Astrocyte (in vitro differentiated cells and primary cell): ENCODE measurements around the gene MMP28. TPM values are rescaled to one million over a fixed set of nuclear protein-coding genes. Genes with fewer than 3 reads are reported as not detected.

ENCODE experiments used
- DNase-seq: peaks from one replicate; pipeline ENCODE4 v3.0.0-alpha.2; 2010; ENCODE audit warnings: low read depth
- FAIRE-seq: peaks from 2 replicates; lab custom pipeline; 2011; peaks lifted over from hg19 to GRCh38; lab: Jason Lieb, UNC
- H2AFZ ChIP-seq: 2 replicates; pipeline ENCODE4 v1.6.0; 2012; ENCODE audit warnings: low read depth, low read length, inconsistent platforms
- H3K27ac ChIP-seq: 2 replicates; pipeline ENCODE4 v1.5.1; 2011; ENCODE audit warnings: low read depth, low read length, inconsistent platforms
- H3K27me3 ChIP-seq: 2 replicates; pipeline ENCODE4 v1.6.0; 2011; ENCODE audit warnings: low read length, inconsistent platforms; ENCODE audit not compliant: insufficient read depth
- H3K36me3 ChIP-seq: 2 replicates; pipeline ENCODE4 v1.5.1; 2011; ENCODE audit warnings: low read length, inconsistent platforms; ENCODE audit not compliant: insufficient read depth
- H3K4me1 ChIP-seq: 2 replicates; pipeline ENCODE4 v1.5.1; 2011; ENCODE audit warnings: low read length, inconsistent platforms; ENCODE audit not compliant: insufficient read depth
- H3K4me2 ChIP-seq: 2 replicates; pipeline ENCODE4 v1.6.0; 2012; ENCODE audit warnings: low read length, inconsistent platforms
- H3K4me3 ChIP-seq: 2 replicates; pipeline ENCODE4 v1.5.1; 2011; ENCODE audit warnings: low read depth, mild to moderate bottlenecking, low read length, inconsistent platforms; ENCODE audit not compliant: insufficient read depth
- H3K79me2 ChIP-seq: 2 replicates; pipeline ENCODE4 v1.6.0; 2012; ENCODE audit warnings: mild to moderate bottlenecking, low read length, inconsistent platforms; ENCODE audit not compliant: insufficient read depth
- H3K9ac ChIP-seq: 2 replicates; pipeline ENCODE4 v1.6.0; 2012; ENCODE audit warnings: mild to moderate bottlenecking, low read length, inconsistent platforms
- H3K9me3 ChIP-seq: 2 replicates; pipeline ENCODE4 v1.5.1; 2012; ENCODE audit warnings: low read depth, mild to moderate bottlenecking, low read length, inconsistent platforms; ENCODE audit not compliant: insufficient read depth
- H4K20me1 ChIP-seq: 2 replicates; pipeline ENCODE4 v1.6.0; 2012; ENCODE audit warnings: low read length, inconsistent platforms; ENCODE audit not compliant: insufficient read depth
- H3K27ac Mint-ChIP-seq: one replicate; pipeline ENCODE4 v1.8.0; 2021; ENCODE audit warnings: mild to moderate bottlenecking, mixed read lengths; ENCODE audit not compliant: unreplicated experiment
- H3K27me3 Mint-ChIP-seq: one replicate; pipeline ENCODE4 v1.8.0; 2021; ENCODE audit warnings: low read depth, mixed read lengths; ENCODE audit not compliant: unreplicated experiment
- H3K36me3 Mint-ChIP-seq: one replicate; pipeline ENCODE4 v1.8.0; 2021; ENCODE audit warnings: low read depth, mixed read lengths; ENCODE audit not compliant: unreplicated experiment
- H3K4me1 Mint-ChIP-seq: one replicate; pipeline ENCODE4 v1.8.0; 2021; ENCODE audit warnings: low read depth, mixed read lengths; ENCODE audit not compliant: unreplicated experiment
- H3K4me3 Mint-ChIP-seq: one replicate; pipeline ENCODE4 v1.8.0; 2021; ENCODE audit warnings: mild to moderate bottlenecking, moderate library complexity, mixed read lengths; ENCODE audit not compliant: unreplicated experiment
- H3K9me3 Mint-ChIP-seq: one replicate; pipeline ENCODE4 v1.8.0; 2021; ENCODE audit warnings: mild to moderate bottlenecking, mixed read lengths; ENCODE audit not compliant: unreplicated experiment
- EZH2 ChIP-seq: IDR thresholded peaks from 2 replicates; pipeline ENCODE4 v1.6.1; 2012; ENCODE audit warnings: mild to moderate bottlenecking, low read length, inconsistent platforms; ENCODE audit not compliant: insufficient read depth
- total RNA-seq: library from RNA; stranded (reverse); gene quantifications from 2 replicates; pipeline ENCODE4 v1.2.1, GENCODE V29; 2021
- TF ChIP-seq, protein P1 (sequence below): IDR thresholded peaks from 2 replicates; pipeline ENCODE4 v1.5.1; 2011; ENCODE audit warnings: low read depth, mild to moderate bottlenecking, inconsistent platforms, low read length, moderate library complexity; ENCODE audit not compliant: insufficient read depth

MMP28 gene
- total RNA-seq, 1 donor from 2014 or later, result 1.2 TPM

DNA sequence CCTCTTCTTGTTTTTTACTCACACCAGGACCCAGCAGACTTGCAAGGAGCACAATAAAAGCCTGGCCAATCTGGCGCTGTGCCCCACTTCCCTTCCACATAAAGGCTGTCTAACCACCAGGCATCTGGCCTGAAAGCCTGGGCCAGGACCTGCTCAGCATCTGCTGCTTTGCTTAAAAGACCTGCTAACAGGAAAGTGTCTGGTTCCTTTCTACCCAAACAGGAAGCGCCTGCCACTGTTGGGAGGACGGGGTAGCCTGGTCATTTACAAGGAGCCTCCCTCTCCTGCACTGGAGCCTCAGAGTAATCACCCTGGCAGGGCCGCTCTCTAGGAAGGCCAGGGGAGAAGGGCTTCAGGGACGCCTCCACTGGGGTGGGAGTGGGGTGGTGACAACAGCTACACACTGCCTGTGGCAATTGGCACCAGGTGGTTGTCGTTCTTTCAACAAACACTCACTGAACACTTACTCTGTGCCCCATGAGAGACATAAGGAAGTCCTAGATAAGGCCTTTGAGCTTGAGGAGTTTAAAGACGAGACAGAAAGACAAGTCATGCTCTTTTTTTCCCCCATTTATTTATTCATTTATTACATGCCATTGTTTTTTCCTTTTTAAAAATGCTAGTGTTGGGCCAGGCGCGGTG, 6.3 kb upstream of the MMP28 start:
- Histone ChIP-seq H3K4me1 (peaks cover 7% of the 10 kb centered on the region), H3K27me3 (peaks cover 12% of the 10 kb centered on the region), H3K9me3 (no peaks in the 10 kb centered on the region), H3K4me3 (no peak overlapping the region), H3K36me3 (no peaks in the 10 kb centered on the region), H4K20me1 (no peaks in the 10 kb centered on the region), H3K27ac (no peak overlapping the region), H3K4me2 (no peak overlapping the region), H3K79me2 (no peaks in the 10 kb centered on the region), H3K9ac (no peak overlapping the region), H2AFZ (no peak overlapping the region)
- Mint-ChIP-seq H3K4me1 (peaks cover 15% of the 10 kb centered on the region), H3K27me3 (peaks cover 37% of the 10 kb centered on the region), H3K4me3 (no peak overlapping the region), H3K9me3 (no peaks in the 10 kb centered on the region), H3K36me3 (no peaks in the 10 kb centered on the region), H3K27ac (no peak overlapping the region)
- FAIRE-seq (no peak), DNase-seq (peak; percentile 67)
- TF ChIP-seq EZH2, result no peak
- TF ChIP-seq, protein P1, sequence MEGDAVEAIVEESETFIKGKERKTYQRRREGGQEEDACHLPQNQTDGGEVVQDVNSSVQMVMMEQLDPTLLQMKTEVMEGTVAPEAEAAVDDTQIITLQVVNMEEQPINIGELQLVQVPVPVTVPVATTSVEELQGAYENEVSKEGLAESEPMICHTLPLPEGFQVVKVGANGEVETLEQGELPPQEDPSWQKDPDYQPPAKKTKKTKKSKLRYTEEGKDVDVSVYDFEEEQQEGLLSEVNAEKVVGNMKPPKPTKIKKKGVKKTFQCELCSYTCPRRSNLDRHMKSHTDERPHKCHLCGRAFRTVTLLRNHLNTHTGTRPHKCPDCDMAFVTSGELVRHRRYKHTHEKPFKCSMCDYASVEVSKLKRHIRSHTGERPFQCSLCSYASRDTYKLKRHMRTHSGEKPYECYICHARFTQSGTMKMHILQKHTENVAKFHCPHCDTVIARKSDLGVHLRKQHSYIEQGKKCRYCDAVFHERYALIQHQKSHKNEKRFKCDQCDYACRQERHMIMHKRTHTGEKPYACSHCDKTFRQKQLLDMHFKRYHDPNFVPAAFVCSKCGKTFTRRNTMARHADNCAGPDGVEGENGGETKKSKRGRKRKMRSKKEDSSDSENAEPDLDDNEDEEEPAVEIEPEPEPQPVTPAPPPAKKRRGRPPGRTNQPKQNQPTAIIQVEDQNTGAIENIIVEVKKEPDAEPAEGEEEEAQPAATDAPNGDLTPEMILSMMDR, result no peak

DNA sequence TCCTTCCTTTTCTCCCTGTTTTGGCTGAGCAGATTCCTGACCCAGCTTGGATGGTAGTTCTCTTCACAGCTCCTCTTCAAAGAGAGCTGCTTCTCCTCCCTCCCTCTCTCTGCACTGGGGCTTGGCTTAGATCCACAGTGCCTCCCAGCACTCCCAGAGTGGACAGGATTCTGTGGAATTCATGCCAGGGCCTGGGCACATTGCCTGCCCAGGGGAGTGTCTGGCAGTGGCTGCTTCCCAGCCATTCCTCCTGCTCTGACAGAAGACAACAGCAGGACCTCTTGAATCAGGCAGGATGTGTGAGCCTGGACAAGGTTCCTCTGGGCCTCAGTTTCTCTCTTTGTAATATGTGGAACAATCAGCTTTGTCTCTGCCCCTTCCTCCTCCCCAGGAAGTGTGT, 4.5 kb upstream of the MMP28 start:
- Histone ChIP-seq H4K20me1 (no peaks in the 10 kb centered on the region), H3K9ac (no peak overlapping the region), H3K9me3 (no peaks in the 10 kb centered on the region), H3K27ac (no peak overlapping the region), H2AFZ (no peak overlapping the region), H3K4me2 (no peak overlapping the region), H3K4me3 (no peak overlapping the region), H3K27me3 (peaks cover 21% of the 10 kb centered on the region), H3K79me2 (no peaks in the 10 kb centered on the region), H3K36me3 (no peaks in the 10 kb centered on the region), H3K4me1 (peaks cover 10% of the 10 kb centered on the region)
- Mint-ChIP-seq H3K27me3 (peaks cover 48% of the 10 kb centered on the region), H3K4me3 (no peak overlapping the region), H3K4me1 (peaks cover 6% of the 10 kb centered on the region), H3K36me3 (no peaks in the 10 kb centered on the region), H3K27ac (peak overlapping the region; percentile 47), H3K9me3 (no peaks in the 10 kb centered on the region)
- TF ChIP-seq, protein P1, result no peak
- no peak for TF ChIP-seq EZH2
- DNase-seq (peak; percentile 42), FAIRE-seq (no peak)

DNA sequence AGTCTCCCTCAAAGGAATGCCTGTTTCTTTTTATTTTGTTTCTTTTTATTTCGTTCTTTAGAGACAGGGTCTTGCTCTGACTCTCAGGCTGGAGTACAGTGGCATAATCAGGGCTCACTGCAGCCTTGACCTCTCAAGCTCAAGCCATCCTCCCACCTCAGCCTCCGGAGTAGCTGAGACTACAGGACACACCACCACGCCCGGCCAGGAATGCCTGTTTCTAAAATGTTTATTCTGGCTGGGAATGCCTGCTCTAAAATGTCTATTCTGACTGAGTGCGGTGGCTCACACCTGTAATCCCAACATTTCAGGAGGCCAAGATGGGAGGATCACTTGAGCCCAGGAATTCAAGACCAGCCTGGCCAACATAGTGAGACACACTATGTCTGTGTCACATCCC, 2.5 kb upstream of the MMP28 start:
- H3K79me2 ChIP-seq, result no peaks in the 10 kb centered on the region
- Mint-ChIP-seq H3K27me3 (peaks cover 66% of the 10 kb centered on the region), H3K4me3 (no peak overlapping the region), H3K9me3 (no peaks in the 10 kb centered on the region), H3K4me1 (peaks cover 5% of the 10 kb centered on the region), H3K27ac (no peak overlapping the region), H3K36me3 (no peaks in the 10 kb centered on the region)
- no peak overlapping the region for H2AFZ ChIP-seq
- no peak overlapping the region for H3K27ac ChIP-seq
- H3K4me3 ChIP-seq, result no peak overlapping the region
- FAIRE-seq (no peak), DNase-seq (no peak)
- peaks cover 13% of the 10 kb centered on the region for H3K4me1 ChIP-seq
- no peaks in the 10 kb centered on the region for H3K9me3 ChIP-seq
- H3K27me3 ChIP-seq, result peaks cover 34% of the 10 kb centered on the region
- H3K4me2 ChIP-seq, result no peak overlapping the region
- H4K20me1 ChIP-seq, result no peaks in the 10 kb centered on the region
- no peak overlapping the region for H3K9ac ChIP-seq
- TF ChIP-seq, protein P1, result no peak
- TF ChIP-seq EZH2, result no peak
- H3K36me3 ChIP-seq, result no peaks in the 10 kb centered on the region
